Measurements from ENCODE around the gene OR5AU1.

OR5AU1 gene

GRCh38 chr14:21202463-21203358 lies 46.8 kb upstream of the OR5AU1 start:
- Histone ChIP-seq H3K36me3 (ENCODE audit: insufficient read depth) (no peaks in the 10 kb centered on the region), H4K20me1 (ENCODE audit: insufficient read depth) (no peaks in the 10 kb centered on the region), H3K4me3 (IDR thresholded peaks at IDR 0.05; ENCODE audit: insufficient read depth, low read depth, low read length) (no peak overlapping the region), H3K9ac (no peak overlapping the region), H3K27ac (no peak overlapping the region), H2AFZ (ENCODE audit: low read depth) (no peak overlapping the region), H3K4me2 (no peak overlapping the region), H3K79me2 (ENCODE audit: insufficient read depth, low read depth) (no peaks in the 10 kb centered on the region), H3K27me3 (ENCODE audit: insufficient read depth, low read depth) (no peaks in the 10 kb centered on the region), H3K4me1 (ENCODE audit: low read depth, poor library complexity, severe bottlenecking) (no peaks in the 10 kb centered on the region)
- no peak for TF ChIP-seq CTCF (conservative IDR thresholded peaks at IDR 0.05; ENCODE audit: low read depth, low read length)

DNA sequence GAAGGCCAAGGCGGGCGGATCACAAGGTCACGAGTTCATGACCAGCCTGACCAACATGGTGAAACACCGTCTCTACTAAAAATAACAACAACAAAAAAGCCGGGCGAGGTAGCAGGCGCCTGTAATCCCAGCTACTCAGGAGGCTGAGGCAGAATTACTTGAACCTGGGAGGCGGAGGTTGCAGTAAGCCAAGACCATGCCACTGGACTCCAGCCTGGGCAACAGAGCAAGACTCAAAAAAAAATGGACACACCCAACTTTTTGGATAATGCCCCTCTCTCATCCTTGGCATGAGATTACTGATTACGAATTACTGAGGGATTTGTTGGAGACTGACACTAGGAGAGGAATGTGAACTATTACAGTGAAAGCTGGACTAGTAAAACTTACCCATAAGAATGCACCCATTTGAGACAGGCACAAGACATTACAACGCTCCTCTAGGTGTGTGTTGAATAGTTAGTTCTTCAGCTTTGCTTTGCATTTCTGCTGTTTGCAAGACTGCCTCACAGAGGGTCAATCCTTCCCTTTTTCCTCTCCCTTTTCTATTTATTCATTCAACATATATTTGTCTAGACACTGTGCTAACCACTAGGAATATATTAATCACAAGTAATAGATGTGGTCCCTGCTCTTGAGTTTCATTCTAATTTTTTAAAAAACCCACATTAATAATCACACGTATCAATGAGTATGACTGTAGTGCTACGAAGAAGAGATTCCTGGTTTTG lies 46.0 kb upstream of the OR5AU1 start:
- Histone ChIP-seq H3K9ac (no peak overlapping the region), H3K79me2 (ENCODE audit: insufficient read depth, low read depth) (no peaks in the 10 kb centered on the region), H3K27me3 (ENCODE audit: insufficient read depth, low read depth) (no peaks in the 10 kb centered on the region), H3K4me2 (no peak overlapping the region), H3K27ac (no peak overlapping the region), H3K4me3 (IDR thresholded peaks at IDR 0.05; ENCODE audit: insufficient read depth, low read depth, low read length) (no peak overlapping the region), H2AFZ (ENCODE audit: low read depth) (no peak overlapping the region), H3K36me3 (ENCODE audit: insufficient read depth) (no peaks in the 10 kb centered on the region), H3K4me1 (ENCODE audit: low read depth, poor library complexity, severe bottlenecking) (no peaks in the 10 kb centered on the region), H4K20me1 (ENCODE audit: insufficient read depth) (no peaks in the 10 kb centered on the region)
- no peak for TF ChIP-seq CTCF (conservative IDR thresholded peaks at IDR 0.05; ENCODE audit: low read depth, low read length)

- H3K27ac ChIP-seq, result no peak overlapping the region
- no peaks in the 10 kb centered on the region for H3K4me1 ChIP-seq (ENCODE audit: low read depth, poor library complexity, severe bottlenecking)
- no peak overlapping the region for H2AFZ ChIP-seq (ENCODE audit: low read depth)
- no peaks in the 10 kb centered on the region for H4K20me1 ChIP-seq (ENCODE audit: insufficient read depth)
- no peak overlapping the region for H3K4me3 ChIP-seq (IDR thresholded peaks at IDR 0.05; ENCODE audit: insufficient read depth, low read depth, low read length)
- no peaks in the 10 kb centered on the region for H3K79me2 ChIP-seq (ENCODE audit: insufficient read depth, low read depth)
- H3K36me3 ChIP-seq (ENCODE audit: insufficient read depth), result no peaks in the 10 kb centered on the region
- no peaks in the 10 kb centered on the region for H3K27me3 ChIP-seq (ENCODE audit: insufficient read depth, low read depth)
- no peak overlapping the region for H3K9ac ChIP-seq
- TF ChIP-seq CTCF (conservative IDR thresholded peaks at IDR 0.05; ENCODE audit: low read depth, low read length), result no peak
- no peak overlapping the region for H3K4me2 ChIP-seq
These were observed 45.0 kb upstream of the OR5AU1 start for GRCh38 chr14:21200752-21201461.

- Histone ChIP-seq H3K27ac (no peak overlapping the region), H3K9ac (no peak overlapping the region), H3K4me3 (IDR thresholded peaks at IDR 0.05; ENCODE audit: insufficient read depth, low read depth, low read length) (no peak overlapping the region), H3K27me3 (ENCODE audit: insufficient read depth, low read depth) (no peaks in the 10 kb centered on the region), H4K20me1 (ENCODE audit: insufficient read depth) (no peaks in the 10 kb centered on the region), H3K36me3 (ENCODE audit: insufficient read depth) (no peaks in the 10 kb centered on the region), H2AFZ (ENCODE audit: low read depth) (no peak overlapping the region), H3K4me1 (ENCODE audit: low read depth, poor library complexity, severe bottlenecking) (no peaks in the 10 kb centered on the region), H3K4me2 (no peak overlapping the region), H3K79me2 (ENCODE audit: insufficient read depth, low read depth) (no peaks in the 10 kb centered on the region)
- TF ChIP-seq CTCF (conservative IDR thresholded peaks at IDR 0.05; ENCODE audit: low read depth, low read length), result no peak
These were observed 44.0 kb upstream of the OR5AU1 start for GRCh38 chr14:21199611-21200560.
